ENCODE data around the gene CYP2A6. TPM values are rescaled to one million over a fixed set of nuclear protein-coding genes. Genes with fewer than 3 reads are reported as not detected.

The CYP2A6 gene
- total and polyA plus RNA-seq, 3 donors from 2014 or later, result not detected

- TF ChIP-seq CTCF (IDR thresholded peaks at IDR 0.05) (peak in 1 of 3 experiments; percentile 9), POLR2A (IDR thresholded peaks at IDR 0.05) (no peak)
- 1% methylated on average over 20 to 71 of the region's 110 CpGs for WGBS, 2 donors
- DNase-seq, result peak; percentile 100
- Histone ChIP-seq H3K36me3 (ENCODE audit: low read depth, missing control alignments) (no peaks in the 10 kb centered on the region), H3K4me1 (peaks cover 35% of the 10 kb centered on the region), H3K4me3 (peak within 1 kb of the TSS; percentile 71 to 89), H3K9me3 (no peaks in the 10 kb centered on the region), H3K27me3 (no peaks in the 10 kb centered on the region), H3K27ac (peak within 1 kb of the TSS; percentile 95 to 96)
- intact Hi-C loops (cut with DNase I; ENCODE audit: low total_unique reads), result no loop called here
Measured at GRCh38 chr19:40798683-40799557, 51.3 kb downstream of the CYP2A6 start, which contains the start of gene EGLN2. TSS of gene EGLN2 (plus strand) at chr19:40799191. CDS start at chr19:40800573, 1,382 bp downstream.

GRCh38 chr19:40797963-40798682, 52.1 kb downstream of the CYP2A6 start:
- Histone ChIP-seq H3K36me3 (ENCODE audit: low read depth, missing control alignments) (no peaks in the 10 kb centered on the region), H3K4me3 (peak overlapping the region; percentile 71 to 89), H3K4me1 (peaks cover 27% of the 10 kb centered on the region), H3K27me3 (no peaks in the 10 kb centered on the region), H3K9me3 (no peaks in the 10 kb centered on the region), H3K27ac (peak overlapping the region; percentile 83 to 95)
- intact Hi-C loops (cut with DNase I; ENCODE audit: low total_unique reads), result no loop called here
- peak; percentile 82 for DNase-seq
- 5 to 6% methylated on average over 22 to 28 of the region's 28 CpGs for whole genome bisulfite sequencing, 2 donors
- TF ChIP-seq POLR2A (IDR thresholded peaks at IDR 0.05) (no peak), CTCF (IDR thresholded peaks at IDR 0.05) (peak; percentile 38 to 44 (median 39))

GRCh38 chr19:40797166-40797962, 52.9 kb downstream of the CYP2A6 start:
- H3K4me3 ChIP-seq, result peak overlapping the region in 1 of 2 donors; percentile 71
- intact Hi-C loops (cut with DNase I; ENCODE audit: low total_unique reads), result no loop called here
- peaks cover 19% of the 10 kb centered on the region for H3K4me1 ChIP-seq
- TF ChIP-seq CTCF (IDR thresholded peaks at IDR 0.05) (no peak), POLR2A (IDR thresholded peaks at IDR 0.05) (no peak)
- no peaks in the 10 kb centered on the region for H3K9me3 ChIP-seq
- DNase-seq, result no peak
- WGBS, 2 donors, result 87 to 92% methylated on average over 13 to 14 of the region's 14 CpGs
- H3K27ac ChIP-seq, result peak overlapping the region; percentile 6 to 95
- H3K27me3 ChIP-seq, result no peaks in the 10 kb centered on the region
- H3K36me3 ChIP-seq (ENCODE audit: low read depth, missing control alignments), result no peaks in the 10 kb centered on the region

Other genes with a start within 250 kb of the CYP2A6 start
- 100 to 1,000 TPM; 309 to 417 TPM for gene LTBP4, start 249.1 kb downstream of the CYP2A6 start, total RNA-seq
- 270 TPM for gene LTBP4, start 249.1 kb downstream of the CYP2A6 start, polyA plus RNA-seq (ENCODE audit: insufficient read depth, low read depth, low replicate concordance)
- gene NUMBL, start 159.8 kb downstream of the CYP2A6 start, total RNA-seq, result 10 to 100 TPM; 42.7 to 52.1 TPM
- gene NUMBL, start 159.8 kb downstream of the CYP2A6 start, polyA plus RNA-seq (ENCODE audit: insufficient read depth, low read depth, low replicate concordance), result 19.9 TPM
- 10 to 100 TPM; 56.6 to 71.7 TPM for gene COQ8B, start 133.6 kb downstream of the CYP2A6 start, total RNA-seq
- 43.8 TPM for gene COQ8B, start 133.6 kb downstream of the CYP2A6 start, polyA plus RNA-seq (ENCODE audit: insufficient read depth, low read depth, low replicate concordance)
- gene ITPKC, start 133.3 kb downstream of the CYP2A6 start, total RNA-seq, result 10 to 100 TPM; 19.2 to 20.8 TPM
- 11.6 TPM for gene ITPKC, start 133.3 kb downstream of the CYP2A6 start, polyA plus RNA-seq (ENCODE audit: insufficient read depth, low read depth, low replicate concordance)
- gene ACTMAP, start 100.0 kb downstream of the CYP2A6 start, total RNA-seq, result 10 to 100 TPM; 17.7 to 21.5 TPM
- gene ACTMAP, start 100.0 kb downstream of the CYP2A6 start, polyA plus RNA-seq (ENCODE audit: insufficient read depth, low read depth, low replicate concordance), result 14.8 TPM
- 10 to 100 TPM; 89.8 to 91.5 TPM for gene SNRPA, start 99.2 kb downstream of the CYP2A6 start, total RNA-seq
- gene SNRPA, start 99.2 kb downstream of the CYP2A6 start, polyA plus RNA-seq (ENCODE audit: insufficient read depth, low read depth, low replicate concordance), result 67.8 TPM
- gene MIA, start 74.9 kb downstream of the CYP2A6 start, total RNA-seq, result 1 to 10 TPM; 2.4 to 2.8 TPM
- gene MIA, start 74.9 kb downstream of the CYP2A6 start, polyA plus RNA-seq (ENCODE audit: insufficient read depth, low read depth, low replicate concordance), result 2.9 TPM
- gene RAB4B, start 72.2 kb downstream of the CYP2A6 start, total RNA-seq, result 10 to 100 TPM; 44.7 to 49.3 TPM
- 46.7 TPM for gene RAB4B, start 72.2 kb downstream of the CYP2A6 start, polyA plus RNA-seq (ENCODE audit: insufficient read depth, low read depth, low replicate concordance)
- 100 to 1,000 TPM; 245 to 260 TPM for gene EGLN2, start 51.3 kb downstream of the CYP2A6 start, total RNA-seq
- 489 TPM for gene EGLN2, start 51.3 kb downstream of the CYP2A6 start, polyA plus RNA-seq (ENCODE audit: insufficient read depth, low read depth, low replicate concordance)
- 1 to 10 TPM in 1 of 2 donors, not detected in 1; 1.1 TPM for gene CYP2A7, start 31.8 kb upstream of the CYP2A6 start, total RNA-seq
- not detected for gene CYP2A7, start 31.8 kb upstream of the CYP2A6 start, polyA plus RNA-seq (ENCODE audit: insufficient read depth, low read depth, low replicate concordance)
- under 1 TPM; 0.19 to 0.39 TPM for gene CYP2B6, start 140.8 kb upstream of the CYP2A6 start, total RNA-seq
- gene CYP2B6, start 140.8 kb upstream of the CYP2A6 start, polyA plus RNA-seq (ENCODE audit: insufficient read depth, low read depth, low replicate concordance), result not detected
- gene CYP2A13, start 238.0 kb upstream of the CYP2A6 start, total RNA-seq, result under 1 TPM; 0.31 to 0.39 TPM
- 0.18 TPM for gene CYP2A13, start 238.0 kb upstream of the CYP2A6 start, polyA plus RNA-seq (ENCODE audit: insufficient read depth, low read depth, low replicate concordance)

Measured in testis (tissue), 3 donors.